ENCODE data around the gene PFKFB3. TPM values are rescaled to one million over a fixed set of nuclear protein-coding genes. Genes with fewer than 3 reads are reported as not detected.

Gene PFKFB3
- total RNA-seq, 1 experiment from 2014 or later = 36.8 TPM

GRCh38 chr10:6232225-6232807 is 29.6 kb downstream of the PFKFB3 start:
- Mint-ChIP-seq H3K27me3 (ENCODE audit: low read depth) (no peaks in the 10 kb centered on the region), H3K9me3 (no peaks in the 10 kb centered on the region), H3K36me3 (ENCODE audit: insufficient read depth in 1 of 3, low read depth in 3 of 3) (peaks cover 32 to 80% (median 76%) of the 10 kb centered on the region in 3 experiments; a peak in 6 of 7 replicates), H3K4me3 (no peak overlapping the region), H3K4me1 (no peaks in the 10 kb centered on the region; a peak in 1 of 4 replicates), H3K27ac (peak overlapping the region in 1 of 3 experiments; percentile 62; a peak in 1 of 7 replicates)
- Histone ChIP-seq H3K23ac (ENCODE audit: insufficient read length, low read depth, low read length) (no peak overlapping the region), H4K91ac (ENCODE audit: insufficient read length, low read depth, low read length) (no peak overlapping the region), H3K14ac (ENCODE audit: insufficient read depth, low read length) (no peak overlapping the region; the same call in 1 of the 2 replicates), H3K23me2 (ENCODE audit: insufficient read length, low read depth, low read length, poor library complexity, severe bottlenecking) (peaks cover 3% of the 10 kb centered on the region), H2BK15ac (ENCODE audit: low read depth, low read length) (no peak overlapping the region), H2BK120ac (ENCODE audit: low read depth, low read length, poor library complexity, severe bottlenecking) (no peak overlapping the region), H2AFZ (ENCODE audit: low read length) (no peak overlapping the region), H3T11ph (ENCODE audit: low read length) (no peak overlapping the region), H3K9me3 (ENCODE audit: control insufficient read depth, low read depth, low read length) (no peaks in the 10 kb centered on the region), H3K79me2 (ENCODE audit: insufficient read depth, low read length) (no peaks in the 10 kb centered on the region), H4K8ac (replicated peaks; ENCODE audit: insufficient read length, low read depth, low read length) (no peak overlapping the region), H3K4me1 (ENCODE audit: insufficient read depth, low read length) (no peaks in the 10 kb centered on the region), H3K4me2 (ENCODE audit: insufficient read depth, insufficient read length, low read length) (no peak overlapping the region), H4K20me1 (ENCODE audit: control insufficient read depth, insufficient read depth, insufficient read length) (peaks cover 2% of the 10 kb centered on the region), H3K27me3 (ENCODE audit: insufficient read depth, low read length) (no peaks in the 10 kb centered on the region), H3K79me1 (ENCODE audit: insufficient read depth, low read depth, low read length, poor library complexity, severe bottlenecking) (peaks cover 3% of the 10 kb centered on the region), H3K27ac (ENCODE audit: insufficient read length, low read depth, low read length) (no peak overlapping the region), H3K9ac (ENCODE audit: extremely low read depth, insufficient read length, low read length) (no peak overlapping the region), H2AK5ac (ENCODE audit: insufficient read length, low read length) (no peak overlapping the region), H3K18ac (ENCODE audit: insufficient read length, low read depth, low read length) (no peak overlapping the region), H2BK20ac (ENCODE audit: low read depth, low read length, poor library complexity, severe bottlenecking) (no peak overlapping the region), H2BK5ac (ENCODE audit: insufficient read length, low read length) (no peak overlapping the region), H2BK12ac (ENCODE audit: insufficient read length, low read depth, low read length) (no peak overlapping the region), H4K5ac (ENCODE audit: insufficient read length, low read depth, low read length) (no peak overlapping the region), H3K56ac (ENCODE audit: insufficient read length, low read depth, low read length) (no peak overlapping the region), H3K4ac (ENCODE audit: low read depth, low read length) (no peak overlapping the region)
- WGBS (ENCODE audit: extremely low coverage, insufficient read length, low lambda C conversion rate) = no CpG with 5 or more reads among the region's 15 CpGs
- DNase-seq = peak; percentile 19
- TF ChIP-seq, protein P1, sequence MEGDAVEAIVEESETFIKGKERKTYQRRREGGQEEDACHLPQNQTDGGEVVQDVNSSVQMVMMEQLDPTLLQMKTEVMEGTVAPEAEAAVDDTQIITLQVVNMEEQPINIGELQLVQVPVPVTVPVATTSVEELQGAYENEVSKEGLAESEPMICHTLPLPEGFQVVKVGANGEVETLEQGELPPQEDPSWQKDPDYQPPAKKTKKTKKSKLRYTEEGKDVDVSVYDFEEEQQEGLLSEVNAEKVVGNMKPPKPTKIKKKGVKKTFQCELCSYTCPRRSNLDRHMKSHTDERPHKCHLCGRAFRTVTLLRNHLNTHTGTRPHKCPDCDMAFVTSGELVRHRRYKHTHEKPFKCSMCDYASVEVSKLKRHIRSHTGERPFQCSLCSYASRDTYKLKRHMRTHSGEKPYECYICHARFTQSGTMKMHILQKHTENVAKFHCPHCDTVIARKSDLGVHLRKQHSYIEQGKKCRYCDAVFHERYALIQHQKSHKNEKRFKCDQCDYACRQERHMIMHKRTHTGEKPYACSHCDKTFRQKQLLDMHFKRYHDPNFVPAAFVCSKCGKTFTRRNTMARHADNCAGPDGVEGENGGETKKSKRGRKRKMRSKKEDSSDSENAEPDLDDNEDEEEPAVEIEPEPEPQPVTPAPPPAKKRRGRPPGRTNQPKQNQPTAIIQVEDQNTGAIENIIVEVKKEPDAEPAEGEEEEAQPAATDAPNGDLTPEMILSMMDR (conservative IDR thresholded peaks at IDR 0.05) = no peak

All from H9 (cell line).